HG02981 (cell line): ENCODE data around the gene SNPH.

Experiments used
- ATAC-seq: cut with Tn5 transposase; IDR thresholded peaks from one replicate; pipeline ENCODE4 v1.9.1; 2021; ENCODE audit warnings: mild to moderate bottlenecking, moderate library complexity; ENCODE audit not compliant: unreplicated experiment

SNPH gene

GRCh38 chr20:1286267-1287024 lies 20.4 kb downstream of the SNPH start:
- ATAC-seq: no peak

DNA sequence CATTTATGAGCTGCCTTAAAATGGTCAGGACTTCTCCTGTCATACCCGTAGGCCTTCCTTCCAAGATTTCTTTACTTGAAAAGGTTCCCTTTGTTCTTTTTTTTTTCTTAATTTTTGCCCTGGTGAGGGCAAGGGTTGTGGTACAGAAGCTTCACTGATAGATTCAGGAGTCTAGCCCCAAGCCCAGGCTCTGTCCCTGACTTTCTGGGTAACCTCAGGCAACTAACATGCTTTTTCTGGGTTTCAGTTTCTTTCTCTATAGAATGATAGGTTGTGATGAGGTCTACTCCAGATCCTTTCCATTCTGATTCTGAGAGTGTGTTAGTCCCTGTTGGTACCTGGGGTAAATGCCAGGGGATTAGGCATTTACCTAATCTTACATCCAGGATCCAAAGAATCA lies 21.2 kb downstream of the SNPH start:
- no peak for ATAC-seq

- no peak for ATAC-seq
Observed at GRCh38 chr20:1287787-1288569, 21.9 kb downstream of the SNPH start.

DNA sequence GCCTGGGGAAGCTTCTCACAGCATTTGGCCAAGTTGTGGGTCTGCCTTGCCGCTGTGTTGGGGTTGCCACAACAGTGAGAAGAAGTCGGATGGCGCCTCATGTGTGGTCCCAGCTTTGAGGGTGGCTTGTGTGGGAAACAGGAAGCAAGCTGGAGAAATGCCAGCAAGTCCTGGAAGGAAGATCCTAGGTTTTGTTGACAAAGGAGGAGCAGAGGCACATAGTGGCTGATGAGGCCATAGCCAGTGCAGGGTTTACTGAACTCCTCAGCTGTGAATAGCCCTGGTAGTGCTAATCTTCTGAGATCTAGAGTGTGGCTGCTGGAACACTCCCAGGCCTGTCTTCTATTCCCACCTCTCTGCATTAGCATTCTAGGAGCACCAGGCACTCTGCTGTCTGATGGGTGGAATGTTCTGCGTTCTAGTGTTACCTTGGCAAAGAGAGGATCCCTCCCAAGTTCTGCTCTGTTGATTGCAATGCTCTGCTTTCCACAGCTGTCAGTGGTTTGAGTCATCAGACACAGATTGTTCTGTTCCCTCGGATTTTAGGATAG lies 25.2 kb downstream of the SNPH start:
- no peak for ATAC-seq

DNA sequence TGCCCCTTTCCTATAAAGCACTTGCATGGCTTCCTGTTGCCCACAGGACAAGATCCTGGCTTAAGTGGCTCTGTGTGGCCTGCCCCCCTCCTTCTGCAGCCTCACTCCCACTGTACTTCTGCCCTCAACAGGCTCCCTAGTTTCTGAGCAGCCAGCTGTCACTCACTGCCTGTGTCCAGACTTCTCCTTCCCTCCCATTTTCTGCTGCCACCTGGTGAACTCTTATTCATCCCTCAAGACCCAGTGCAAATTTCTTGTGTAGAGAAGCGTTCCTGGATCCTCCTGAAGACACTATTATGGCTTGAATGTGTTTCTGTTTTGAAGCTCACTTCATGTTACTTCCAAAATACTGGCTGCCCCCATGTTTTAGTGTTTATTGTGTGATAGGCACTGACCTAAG lies 26.5 kb downstream of the SNPH start:
- ATAC-seq: no peak

- no peak for ATAC-seq
Observed at GRCh38 chr20:1293641-1294379, 27.7 kb downstream of the SNPH start.

GRCh38 chr20:1294497-1294896 lies 28.4 kb downstream of the SNPH start:
- ATAC-seq: no peak

- ATAC-seq: no peak
Observed at GRCh38 chr20:1295276-1295930, 29.3 kb downstream of the SNPH start.

- ATAC-seq: no peak
Observed at GRCh38 chr20:1296117-1296610, 30.1 kb downstream of the SNPH start.

- ATAC-seq: no peak
Observed at GRCh38 chr20:1296922-1297321, 30.8 kb downstream of the SNPH start.

GRCh38 chr20:1297486-1297885 lies 31.4 kb downstream of the SNPH start:
- ATAC-seq: no peak

DNA sequence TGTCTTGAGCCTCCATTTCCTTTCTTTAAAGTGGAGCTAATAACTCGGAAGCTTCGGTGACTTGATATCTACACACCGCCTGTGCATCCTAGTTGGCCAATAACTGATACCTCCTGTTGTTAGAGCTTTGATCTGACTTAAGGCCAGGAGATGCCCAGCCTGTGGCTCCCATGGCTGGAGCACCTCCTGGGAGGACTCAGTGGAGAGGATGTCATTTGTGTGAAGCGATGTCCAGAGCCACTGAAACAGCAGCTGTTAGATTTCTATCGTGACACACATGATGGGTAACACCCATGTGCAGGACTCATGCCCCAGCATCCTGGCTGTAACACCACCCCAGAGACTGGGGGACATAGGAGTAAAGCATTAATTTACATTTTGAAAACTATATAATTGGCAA lies 32.1 kb downstream of the SNPH start:
- ATAC-seq: no peak

- ATAC-seq: no peak
Observed at GRCh38 chr20:1298888-1299511, 32.9 kb downstream of the SNPH start.

DNA sequence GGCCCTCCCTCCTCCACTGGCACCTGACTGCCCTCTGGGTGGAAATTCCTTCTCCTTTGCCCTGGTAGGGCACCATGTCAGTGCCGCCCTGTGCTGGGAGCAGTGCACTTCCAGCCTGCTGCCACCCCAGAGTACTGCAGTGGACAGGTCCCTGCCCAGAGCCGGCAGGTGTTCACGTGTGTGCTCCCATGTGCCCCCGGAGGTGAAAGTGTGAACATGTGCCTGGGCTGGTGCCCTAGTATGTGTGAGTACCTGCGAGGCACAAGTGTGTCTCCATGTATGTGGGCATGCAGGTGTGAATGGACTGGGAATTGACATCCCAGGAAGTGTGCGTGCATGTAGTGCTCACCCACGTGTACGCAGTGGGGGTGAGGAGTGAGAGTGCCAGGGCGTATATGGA lies 33.4 kb downstream of the SNPH start:
- no peak for ATAC-seq

DNA sequence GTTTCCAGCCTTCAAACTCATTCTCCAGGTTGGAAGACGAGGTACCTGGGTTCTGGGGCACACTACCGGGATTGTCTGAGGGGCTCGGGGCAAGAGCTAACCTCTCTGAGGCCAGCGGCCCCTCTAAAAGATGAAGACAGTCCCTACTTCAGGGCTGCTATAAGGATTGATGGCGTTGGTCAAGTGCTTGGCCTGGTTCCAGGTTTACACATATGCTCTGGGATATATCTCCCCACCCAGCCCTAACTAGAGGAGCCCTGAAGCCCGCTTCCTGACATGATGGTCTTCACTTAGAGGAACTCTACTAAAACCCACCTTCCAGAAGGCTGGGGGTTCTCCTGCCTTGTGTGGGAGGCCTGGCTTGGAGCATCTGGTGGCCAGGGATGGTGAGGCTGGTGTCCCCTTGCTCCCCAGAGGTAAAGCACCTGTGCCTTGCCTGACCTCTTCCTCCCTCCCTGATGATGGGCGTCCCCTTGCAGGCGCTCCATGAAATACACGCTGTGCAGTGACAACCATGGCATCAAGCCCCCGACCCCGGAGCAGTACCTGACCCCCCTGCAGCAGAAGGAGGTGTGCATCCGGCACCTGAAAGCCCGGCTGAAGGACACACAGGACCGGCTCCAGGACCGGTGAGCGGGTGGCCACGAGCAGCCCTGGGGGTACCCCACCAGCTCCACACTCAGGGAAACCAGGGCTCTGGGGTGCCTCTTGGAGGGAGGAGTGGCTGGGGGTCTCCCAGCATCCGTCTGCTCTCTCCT lies 34.2 kb downstream of the SNPH start:
- no peak for ATAC-seq

DNA sequence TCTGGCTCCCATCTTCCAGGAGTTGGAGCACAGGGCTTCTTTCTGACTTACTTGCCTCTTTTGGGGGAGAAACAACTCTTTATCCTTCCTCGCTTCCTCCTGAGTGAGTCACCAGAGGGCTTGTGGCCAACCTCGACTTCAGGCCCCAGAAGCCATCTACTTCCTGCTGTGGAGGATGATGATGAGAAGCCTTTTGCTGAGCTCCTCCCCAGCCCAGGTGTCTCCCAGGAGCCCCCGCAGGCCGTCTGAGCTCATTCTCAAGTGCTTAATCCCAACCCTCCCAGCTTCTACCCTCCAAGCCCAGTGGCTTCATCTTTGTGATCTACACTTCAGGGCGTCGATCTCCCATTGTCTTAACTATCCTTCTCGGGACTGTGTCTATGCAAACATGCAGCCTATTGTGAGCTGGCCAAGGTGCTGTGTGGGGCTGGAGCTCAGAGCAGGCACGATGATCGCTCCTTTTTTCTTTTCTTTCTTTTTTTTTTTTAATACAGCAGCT lies 35.0 kb downstream of the SNPH start:
- no peak for ATAC-seq

- no peak for ATAC-seq
Observed at GRCh38 chr20:1302685-1303541, 36.8 kb downstream of the SNPH start.

DNA sequence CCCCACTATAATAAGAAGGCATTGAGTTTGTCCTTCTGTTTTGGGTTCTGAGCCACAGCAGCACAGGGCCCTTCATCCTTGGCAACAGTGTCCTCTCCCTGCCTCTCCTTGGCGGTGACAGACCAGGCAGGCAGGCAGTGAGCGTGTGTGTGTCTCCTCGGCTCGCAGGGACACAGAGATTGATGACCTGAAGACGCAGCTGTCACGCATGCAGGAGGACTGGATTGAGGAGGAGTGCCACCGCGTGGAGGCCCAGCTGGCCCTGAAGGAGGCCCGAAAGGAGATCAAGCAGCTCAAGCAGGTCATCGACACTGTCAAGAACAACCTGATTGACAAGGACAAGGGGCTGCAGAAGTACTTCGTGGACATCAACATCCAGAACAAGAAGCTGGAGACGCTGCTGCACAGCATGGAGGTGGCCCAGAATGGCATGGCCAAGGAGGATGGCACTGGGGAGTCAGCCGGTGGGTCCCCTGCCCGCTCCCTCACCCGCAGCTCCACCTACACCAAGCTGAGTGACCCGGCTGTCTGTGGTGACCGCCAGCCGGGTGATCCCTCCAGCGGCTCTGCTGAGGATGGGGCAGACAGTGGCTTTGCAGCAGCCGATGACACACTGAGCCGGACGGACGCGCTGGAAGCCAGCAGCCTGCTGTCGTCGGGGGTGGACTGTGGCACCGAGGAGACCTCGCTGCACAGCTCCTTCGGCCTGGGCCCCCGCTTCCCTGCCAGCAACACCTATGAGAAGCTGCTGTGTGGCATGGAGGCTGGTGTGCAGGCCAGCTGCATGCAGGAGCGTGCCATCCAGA lies 38.8 kb downstream of the SNPH start:
- ATAC-seq: no peak
